ENCODE results near the gene KIN. TPM values are rescaled to one million over a fixed set of nuclear protein-coding genes. Genes with fewer than 3 reads are reported as not detected.

The KIN gene
- total and polyA plus RNA-seq, 2 donors from 2014 or later = 10.8 to 12.9 TPM

- FAIRE-seq = no peak
- H3K9me3 ChIP-seq (ENCODE audit: control insufficient read depth in 2 of 3, insufficient read depth in 1 of 3, low read length in 3 of 3) = no peaks in the 10 kb centered on the region
- DNase-seq = no peak
These were observed 43.5 kb downstream of the KIN start for GRCh38 chr10:7744307-7744706.

GRCh38 chr10:7738536-7739407, 49.0 kb downstream of the KIN start:
- no peak for FAIRE-seq
- peak in 1 of 5 donors; percentile 7 for DNase-seq

More at GRCh38 chr10:7744307-7744706, 43.5 kb downstream of the KIN start:
- TF ChIP-seq CTCF (IDR thresholded peaks at IDR 0.05; ENCODE audit: borderline replicate concordance, extremely low read depth, insufficient read depth) = no peak
- Histone ChIP-seq H3K4me3 (ENCODE audit: low read length in 3 of 3) (no peak overlapping the region), H3K4me1 (ENCODE audit: control insufficient read depth in 2 of 3, insufficient read depth in 2 of 3, low read depth in 1 of 3, low read length in 3 of 3) (no peaks in the 10 kb centered on the region), H3K27me3 (ENCODE audit: control insufficient read depth, insufficient read depth, low read length) (no peaks in the 10 kb centered on the region), H3K9ac (ENCODE audit: low read length in 3 of 3) (no peak overlapping the region), H3K36me3 (ENCODE audit: control insufficient read depth in 2 of 3, insufficient read depth in 3 of 3, low read length in 3 of 3) (no peaks in the 10 kb centered on the region), H3K27ac (ENCODE audit: low read depth in 2 of 2, low read length in 2 of 2) (no peak overlapping the region)
- intact Hi-C loops (cut with DNase I) = no loop called here

GRCh38 chr10:7734821-7735220, 53.0 kb downstream of the KIN start:
- Histone ChIP-seq H3K4me1 (ENCODE audit: control insufficient read depth in 2 of 3, insufficient read depth in 2 of 3, low read depth in 1 of 3, low read length in 3 of 3) (no peaks in the 10 kb centered on the region), H3K9ac (ENCODE audit: low read length in 3 of 3) (no peak overlapping the region), H3K27me3 (ENCODE audit: control insufficient read depth, insufficient read depth, low read length) (no peaks in the 10 kb centered on the region), H3K4me3 (ENCODE audit: low read length in 3 of 3) (no peak overlapping the region), H3K9me3 (ENCODE audit: control insufficient read depth in 2 of 3, insufficient read depth in 1 of 3, low read length in 3 of 3) (no peaks in the 10 kb centered on the region), H3K27ac (ENCODE audit: low read depth in 2 of 2, low read length in 2 of 2) (no peak overlapping the region), H3K36me3 (ENCODE audit: control insufficient read depth in 2 of 3, insufficient read depth in 3 of 3, low read length in 3 of 3) (no peaks in the 10 kb centered on the region)
- FAIRE-seq (no peak), DNase-seq (no peak)
- intact Hi-C loops (cut with DNase I) = no loop called here
- TF ChIP-seq CTCF (IDR thresholded peaks at IDR 0.05; ENCODE audit: borderline replicate concordance, extremely low read depth, insufficient read depth) = no peak

More at GRCh38 chr10:7738536-7739407, 49.0 kb downstream of the KIN start:
- Histone ChIP-seq H3K36me3 (ENCODE audit: control insufficient read depth in 2 of 3, insufficient read depth in 3 of 3, low read length in 3 of 3) (no peaks in the 10 kb centered on the region), H3K9me3 (ENCODE audit: control insufficient read depth in 2 of 3, insufficient read depth in 1 of 3, low read length in 3 of 3) (no peaks in the 10 kb centered on the region), H3K4me1 (ENCODE audit: control insufficient read depth in 2 of 3, insufficient read depth in 2 of 3, low read depth in 1 of 3, low read length in 3 of 3) (no peaks in the 10 kb centered on the region), H3K27me3 (ENCODE audit: control insufficient read depth, insufficient read depth, low read length) (no peaks in the 10 kb centered on the region), H3K4me3 (ENCODE audit: low read length in 3 of 3) (no peak overlapping the region), H3K27ac (ENCODE audit: low read depth in 2 of 2, low read length in 2 of 2) (no peak overlapping the region), H3K9ac (ENCODE audit: low read length in 3 of 3) (no peak overlapping the region)
- no peak for TF ChIP-seq CTCF (IDR thresholded peaks at IDR 0.05; ENCODE audit: borderline replicate concordance, extremely low read depth, insufficient read depth)
- intact Hi-C loops (cut with DNase I) = no loop called here
